ENCODE data around the gene HOMEZ.

The HOMEZ gene

GRCh38 chr14:23301288-23301968 lies 15.5 kb upstream of the HOMEZ start (continued):
- TF ChIP-seq, protein P1, sequence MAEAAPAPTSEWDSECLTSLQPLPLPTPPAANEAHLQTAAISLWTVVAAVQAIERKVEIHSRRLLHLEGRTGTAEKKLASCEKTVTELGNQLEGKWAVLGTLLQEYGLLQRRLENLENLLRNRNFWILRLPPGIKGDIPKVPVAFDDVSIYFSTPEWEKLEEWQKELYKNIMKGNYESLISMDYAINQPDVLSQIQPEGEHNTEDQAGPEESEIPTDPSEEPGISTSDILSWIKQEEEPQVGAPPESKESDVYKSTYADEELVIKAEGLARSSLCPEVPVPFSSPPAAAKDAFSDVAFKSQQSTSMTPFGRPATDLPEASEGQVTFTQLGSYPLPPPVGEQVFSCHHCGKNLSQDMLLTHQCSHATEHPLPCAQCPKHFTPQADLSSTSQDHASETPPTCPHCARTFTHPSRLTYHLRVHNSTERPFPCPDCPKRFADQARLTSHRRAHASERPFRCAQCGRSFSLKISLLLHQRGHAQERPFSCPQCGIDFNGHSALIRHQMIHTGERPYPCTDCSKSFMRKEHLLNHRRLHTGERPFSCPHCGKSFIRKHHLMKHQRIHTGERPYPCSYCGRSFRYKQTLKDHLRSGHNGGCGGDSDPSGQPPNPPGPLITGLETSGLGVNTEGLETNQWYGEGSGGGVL (tag by site-specific recombination; IDR thresholded peaks at IDR 0.05), result 0 out of 2 replicates have a peak, but pooled peaks have one; percentile 28
- TF ChIP-seq HOXD13 (CRISPR knock-in tag; IDR thresholded peaks at IDR 0.05; ENCODE audit: borderline replicate concordance) (no peak), ZNF24 (tag by site-specific recombination; IDR thresholded peaks at IDR 0.05) (no peak), ZNF239 (tag by site-specific recombination; IDR thresholded peaks at IDR 0.05) (no peak), ZNF768 (tag by site-specific recombination; IDR thresholded peaks at IDR 0.05) (no peak), ZNF510 (tag by site-specific recombination; IDR thresholded peaks at IDR 0.05; ENCODE audit: insufficient replicate concordance) (no peak), ZNF202 (tag by site-specific recombination; IDR thresholded peaks at IDR 0.05; ENCODE audit: borderline replicate concordance) (no peak), ZNF529 (tag by site-specific recombination; IDR thresholded peaks at IDR 0.05; ENCODE audit: insufficient replicate concordance) (no peak), ZNF791 (tag by site-specific recombination; IDR thresholded peaks at IDR 0.05) (no peak), ZNF571 (tag by site-specific recombination; IDR thresholded peaks at IDR 0.05) (no peak), KLF16 (tag by site-specific recombination; IDR thresholded peaks at IDR 0.05) (peak; percentile 45; the same call in 1 of the 2 replicates), ZFHX2 (tag by site-specific recombination; conservative IDR thresholded peaks at IDR 0.05) (peak; percentile 76), ZNF701 (tag by site-specific recombination; IDR thresholded peaks at IDR 0.05) (no peak), ZNF514 (tag by site-specific recombination; IDR thresholded peaks at IDR 0.05) (no peak), ZNF48 (tag by site-specific recombination; IDR thresholded peaks at IDR 0.05) (no peak), ZNF626 (tag by site-specific recombination; IDR thresholded peaks at IDR 0.05) (no peak), ZNF561 (tag by site-specific recombination; IDR thresholded peaks at IDR 0.05; ENCODE audit: borderline replicate concordance) (no peak; the same call in 1 of the 2 replicates), ZNF785 (tag by site-specific recombination; IDR thresholded peaks at IDR 0.05) (no peak), ZNF707 (tag by site-specific recombination; IDR thresholded peaks at IDR 0.05) (no peak), ZNF776 (tag by site-specific recombination; IDR thresholded peaks at IDR 0.05; ENCODE audit: borderline replicate concordance) (no peak), REPIN1 (tag by site-specific recombination; IDR thresholded peaks at IDR 0.05; ENCODE audit: low read depth) (no peak), ZNF610 (tag by site-specific recombination; IDR thresholded peaks at IDR 0.05; ENCODE audit: borderline replicate concordance) (no peak), SP2 (tag by site-specific recombination; IDR thresholded peaks at IDR 0.05) (peak; percentile 79), ZNF670 (tag by site-specific recombination; IDR thresholded peaks at IDR 0.05; ENCODE audit: low read depth) (no peak), BCL11B (tag by site-specific recombination; IDR thresholded peaks at IDR 0.05; ENCODE audit: low read depth) (no peak), ZNF645 (tag by site-specific recombination; IDR thresholded peaks at IDR 0.05) (no peak), KLF1 (tag by site-specific recombination; IDR thresholded peaks at IDR 0.05) (no peak), PRDM10 (tag by site-specific recombination; IDR thresholded peaks at IDR 0.05) (peak; percentile 62; the same call in 1 of the 2 replicates), ZNF501 (tag by site-specific recombination; IDR thresholded peaks at IDR 0.05) (no peak)
- TF ChIP-seq, protein P2, sequence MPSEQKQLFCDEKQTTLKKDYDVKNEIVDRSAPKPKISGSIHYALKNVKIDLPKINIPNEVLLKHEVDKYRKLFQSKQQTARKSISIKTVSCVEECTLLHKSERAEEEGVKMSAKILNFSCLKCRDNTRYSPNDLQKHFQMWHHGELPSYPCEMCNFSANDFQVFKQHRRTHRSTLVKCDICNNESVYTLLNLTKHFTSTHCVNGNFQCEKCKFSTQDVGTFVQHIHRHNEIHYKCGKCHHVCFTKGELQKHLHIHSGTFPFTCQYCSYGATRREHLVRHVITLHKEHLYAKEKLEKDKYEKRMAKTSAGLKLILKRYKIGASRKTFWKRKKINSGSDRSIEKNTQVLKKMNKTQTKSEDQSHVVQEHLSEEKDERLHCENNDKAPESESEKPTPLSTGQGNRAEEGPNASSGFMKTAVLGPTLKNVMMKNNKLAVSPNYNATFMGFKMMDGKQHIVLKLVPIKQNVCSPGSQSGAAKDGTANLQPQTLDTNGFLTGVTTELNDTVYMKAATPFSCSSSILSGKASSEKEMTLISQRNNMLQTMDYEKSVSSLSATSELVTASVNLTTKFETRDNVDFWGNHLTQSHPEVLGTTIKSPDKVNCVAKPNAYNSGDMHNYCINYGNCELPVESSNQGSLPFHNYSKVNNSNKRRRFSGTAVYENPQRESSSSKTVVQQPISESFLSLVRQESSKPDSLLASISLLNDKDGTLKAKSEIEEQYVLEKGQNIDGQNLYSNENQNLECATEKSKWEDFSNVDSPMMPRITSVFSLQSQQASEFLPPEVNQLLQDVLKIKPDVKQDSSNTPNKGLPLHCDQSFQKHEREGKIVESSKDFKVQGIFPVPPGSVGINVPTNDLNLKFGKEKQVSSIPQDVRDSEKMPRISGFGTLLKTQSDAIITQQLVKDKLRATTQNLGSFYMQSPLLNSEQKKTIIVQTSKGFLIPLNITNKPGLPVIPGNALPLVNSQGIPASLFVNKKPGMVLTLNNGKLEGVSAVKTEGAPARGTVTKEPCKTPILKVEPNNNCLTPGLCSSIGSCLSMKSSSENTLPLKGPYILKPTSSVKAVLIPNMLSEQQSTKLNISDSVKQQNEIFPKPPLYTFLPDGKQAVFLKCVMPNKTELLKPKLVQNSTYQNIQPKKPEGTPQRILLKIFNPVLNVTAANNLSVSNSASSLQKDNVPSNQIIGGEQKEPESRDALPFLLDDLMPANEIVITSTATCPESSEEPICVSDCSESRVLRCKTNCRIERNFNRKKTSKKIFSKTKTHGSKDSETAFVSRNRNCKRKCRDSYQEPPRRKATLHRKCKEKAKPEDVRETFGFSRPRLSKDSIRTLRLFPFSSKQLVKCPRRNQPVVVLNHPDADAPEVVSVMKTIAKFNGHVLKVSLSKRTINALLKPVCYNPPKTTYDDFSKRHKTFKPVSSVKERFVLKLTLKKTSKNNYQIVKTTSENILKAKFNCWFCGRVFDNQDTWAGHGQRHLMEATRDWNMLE (tag by site-specific recombination; conservative IDR thresholded peaks at IDR 0.05; ENCODE audit: low read depth), result no peak
